GM18951 (cell line): ENCODE measurements around the gene AOX1.
"Not testable (repeated sequence)": the region's sequence is repeated elsewhere in the genome, so short reads cannot be mapped to it uniquely, and the experiment has no call there.

Experiments used
- POLR2A ChIP-seq: IDR thresholded peaks from 4 replicates; pipeline ENCODE4 v1.6.1; 2011; ENCODE audit warnings: mild to moderate bottlenecking; ENCODE audit not compliant: insufficient read length, insufficient read depth; ENCODE audit errors: extremely low read depth
- in situ Hi-C: fragments of 300-500 bp; cut with MboI; formaldehyde crosslinking; loops from one replicate; pipeline ENCODE4 v1.12.0; 2022; ENCODE audit warnings: low sequenced_read_pairs, mixed read lengths, inconsistent platforms; ENCODE audit not compliant: unreplicated experiment

Gene AOX1

GRCh38 chr2:200673191-200673590 is 87.4 kb downstream of the AOX1 start:
- in situ Hi-C loops = no loop called here

DNA sequence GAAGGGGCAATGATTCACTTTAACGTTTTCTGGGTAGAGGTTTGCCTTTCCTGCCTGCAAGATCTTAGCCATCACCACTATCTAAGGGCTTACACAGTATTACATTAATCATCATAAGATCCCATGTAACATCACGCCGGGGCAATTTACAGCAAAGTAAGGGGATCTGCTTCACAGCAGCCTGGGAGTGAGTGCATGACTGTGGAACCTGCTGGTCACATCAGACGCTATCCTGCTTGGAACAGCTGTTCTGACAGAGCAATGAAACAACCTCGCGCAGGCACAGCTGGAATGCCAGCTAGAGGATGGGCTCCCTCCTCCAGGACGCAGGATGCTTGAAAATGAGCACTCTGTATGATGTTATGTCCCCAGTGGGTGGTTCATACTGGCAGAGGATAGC is 89.0 kb downstream of the AOX1 start:
- in situ Hi-C loops = no loop called here
- no peak for TF ChIP-seq POLR2A

More at GRCh38 chr2:200673191-200673590, 87.4 kb downstream of the AOX1 start:
- no peak for TF ChIP-seq POLR2A

DNA sequence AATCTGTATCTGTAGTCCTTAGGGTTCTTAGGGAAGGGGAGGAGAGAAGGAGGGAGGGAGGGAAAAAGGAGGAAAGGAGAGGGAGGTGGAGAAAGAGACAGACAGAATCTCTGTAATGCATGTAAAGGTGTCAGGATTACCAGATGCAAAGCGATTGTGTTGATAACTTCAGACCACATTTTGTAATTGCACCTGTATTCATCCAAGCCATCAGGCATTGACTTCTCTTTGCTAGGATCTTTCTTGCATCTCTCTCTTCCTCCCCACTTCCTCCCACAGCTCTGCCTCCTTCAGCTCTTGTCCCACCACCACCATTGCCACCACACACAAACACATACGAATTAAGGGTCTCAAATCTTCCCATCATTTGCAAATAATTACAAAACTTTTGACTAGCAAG is 91.4 kb downstream of the AOX1 start:
- in situ Hi-C loops = no loop called here
- no peak for TF ChIP-seq POLR2A

DNA sequence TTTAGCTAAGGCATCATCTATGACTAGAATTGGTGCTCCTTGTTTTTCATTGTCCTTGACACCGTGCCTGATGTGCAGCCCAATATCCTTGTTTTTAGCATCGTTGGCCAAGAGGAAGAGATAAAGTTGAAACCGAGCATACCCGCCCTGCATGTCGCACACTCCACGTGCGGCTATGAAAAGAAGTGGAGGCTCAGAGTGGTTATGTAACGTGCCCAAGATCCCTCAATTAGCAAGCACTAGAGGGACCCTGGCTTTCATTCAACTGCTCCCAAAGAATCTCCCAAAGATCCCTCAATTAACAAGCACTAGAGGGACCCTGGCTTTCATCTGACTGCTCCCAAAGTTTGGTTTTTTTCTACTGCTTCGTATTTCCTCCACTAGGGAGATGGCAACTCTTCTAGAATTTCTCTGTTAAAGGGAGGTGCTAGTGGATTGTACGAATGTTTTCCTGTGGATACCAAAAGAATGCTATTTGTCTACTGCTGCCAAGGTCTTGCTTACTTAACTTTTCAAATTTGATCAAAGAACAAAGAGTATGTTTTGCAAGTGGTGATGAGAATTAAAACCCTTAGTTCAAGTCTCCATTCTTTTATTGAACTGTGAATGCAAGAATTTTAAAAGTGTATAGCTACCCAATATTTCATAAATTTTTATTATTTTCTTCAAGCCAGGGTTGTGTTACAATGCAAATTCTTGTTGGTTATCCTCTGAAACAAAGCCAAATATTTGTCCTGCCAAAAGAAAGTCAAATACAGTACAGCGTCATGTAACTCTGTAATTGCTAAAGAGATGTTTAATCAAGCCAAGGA is 92.1 kb downstream of the AOX1 start:
- in situ Hi-C loops = no loop called here
- no peak for TF ChIP-seq POLR2A

- no peak for TF ChIP-seq POLR2A
- in situ Hi-C loops = no loop called here
Observed at GRCh38 chr2:200679127-200679526, 93.3 kb downstream of the AOX1 start.

DNA sequence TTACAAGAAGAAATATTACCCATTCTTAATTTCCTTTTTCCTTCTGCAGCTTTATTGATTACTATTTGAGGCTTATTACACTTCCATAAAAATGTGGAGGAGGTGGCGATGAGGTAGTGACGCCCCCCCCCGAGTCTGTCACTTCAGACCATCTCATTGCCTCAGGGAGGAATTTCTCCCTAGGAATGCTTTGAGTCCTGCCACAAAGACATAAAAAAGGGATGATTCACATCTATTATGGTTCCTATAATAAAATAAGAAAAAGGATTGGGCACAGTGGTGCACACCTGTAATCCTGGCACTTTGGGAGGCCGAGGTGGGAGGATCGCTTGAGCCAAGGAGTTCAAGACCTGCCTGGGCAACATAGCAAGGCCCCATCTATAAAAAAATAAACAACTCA is 93.7 kb downstream of the AOX1 start:
- no peak for TF ChIP-seq POLR2A
- in situ Hi-C loops = no loop called here

- TF ChIP-seq POLR2A = no peak
- in situ Hi-C loops = no loop called here
Observed at GRCh38 chr2:200681697-200682096, 95.9 kb downstream of the AOX1 start.

DNA sequence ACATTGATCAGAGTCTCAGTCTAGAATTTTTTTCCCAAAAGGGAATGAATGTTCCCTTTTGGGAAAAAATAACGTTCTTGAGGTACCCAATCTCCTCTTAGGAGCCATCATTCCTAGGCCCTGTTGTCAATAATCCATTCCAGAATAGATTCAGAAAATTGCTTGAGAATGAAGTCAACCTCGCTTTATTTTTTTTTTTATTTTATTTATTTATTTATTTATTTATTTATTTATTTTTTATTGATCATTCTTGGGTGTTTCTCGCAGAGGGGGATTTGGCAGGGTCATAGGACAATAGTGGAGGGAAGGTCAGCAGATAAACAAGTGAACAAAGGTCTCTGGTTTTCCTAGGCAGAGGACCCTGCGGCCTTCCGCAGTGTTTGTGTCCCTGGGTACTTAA is 96.6 kb downstream of the AOX1 start:
- in situ Hi-C loops = not testable (repeated sequence)

DNA sequence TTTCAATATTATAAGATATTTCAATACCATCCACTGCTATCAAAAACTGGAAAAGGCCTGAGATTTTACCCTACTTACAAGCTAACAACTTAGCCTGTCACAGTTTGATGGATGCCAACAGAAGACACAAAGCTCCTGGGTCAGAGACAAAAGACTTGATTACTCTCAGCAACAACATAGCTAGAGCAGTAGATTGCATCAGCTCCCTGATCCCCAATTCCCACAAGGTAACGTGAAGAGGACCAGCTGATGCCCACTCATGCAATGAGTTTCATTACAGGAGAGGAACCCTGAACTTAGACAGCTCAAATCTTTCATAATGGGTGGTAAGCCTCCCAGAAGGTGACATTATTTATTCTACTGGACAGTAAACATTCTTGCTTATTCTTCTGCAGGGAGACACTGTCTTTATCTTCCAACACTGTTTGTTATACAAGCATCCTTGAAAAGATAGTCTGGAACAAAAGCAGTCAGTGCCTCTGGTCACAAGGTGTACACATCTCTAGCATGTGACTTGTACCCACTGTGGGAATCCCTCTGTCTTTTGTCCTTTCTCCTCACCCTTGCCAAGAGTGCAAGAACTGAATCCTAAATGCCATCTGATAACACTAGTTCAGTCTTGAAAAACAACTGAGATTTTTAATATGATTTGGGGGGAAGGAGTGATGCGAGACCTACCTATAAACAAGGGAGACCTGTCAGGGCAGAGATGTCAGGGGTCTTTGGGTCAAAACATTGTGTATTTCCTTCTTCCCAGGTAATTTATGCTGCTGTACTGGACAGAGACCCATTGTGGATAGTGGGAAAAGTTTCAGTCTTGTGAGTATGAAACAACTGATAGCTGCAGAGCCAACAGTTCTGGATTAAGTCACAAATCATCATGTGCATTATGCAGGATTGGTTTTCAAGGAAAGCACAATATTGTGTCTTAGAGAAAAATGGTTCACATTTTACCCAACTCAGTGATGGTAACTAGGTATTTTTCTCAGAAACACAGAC is 102.4 kb downstream of the AOX1 start:
- in situ Hi-C loops = no loop called here
- TF ChIP-seq POLR2A = no peak

GRCh38 chr2:200689115-200689514 is 103.3 kb downstream of the AOX1 start:
- in situ Hi-C loops = no loop called here
- no peak for TF ChIP-seq POLR2A

DNA sequence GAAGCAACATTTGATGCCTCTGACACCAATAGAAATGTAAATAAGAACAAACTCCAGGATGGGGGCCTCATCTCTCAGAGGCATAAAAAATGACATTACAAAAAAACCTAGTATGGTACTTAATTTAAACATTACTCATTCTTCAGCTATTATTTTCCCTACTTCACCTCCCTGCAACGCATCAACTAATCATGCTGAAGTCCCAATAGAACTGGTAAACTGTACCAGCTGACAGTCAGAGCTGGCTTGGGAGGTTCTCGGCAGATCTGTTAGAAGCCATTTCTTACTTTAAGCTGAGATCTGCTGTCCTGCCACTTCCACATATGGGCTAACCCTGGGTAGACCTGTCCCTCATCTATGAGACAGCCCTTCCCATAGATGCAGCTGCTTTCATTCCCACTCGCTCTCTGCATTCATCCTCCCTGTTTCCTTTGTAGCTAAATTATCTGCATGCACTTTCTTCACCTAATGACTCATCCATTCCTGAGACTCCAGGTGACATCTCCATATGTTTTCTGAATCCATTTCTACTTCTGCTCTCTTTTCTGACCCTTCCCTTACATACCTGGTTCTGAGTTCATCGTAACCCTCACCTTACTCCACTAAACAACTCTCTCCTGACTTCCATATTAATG is 108.1 kb downstream of the AOX1 start:
- in situ Hi-C loops = no loop called here
- TF ChIP-seq POLR2A = no peak

DNA sequence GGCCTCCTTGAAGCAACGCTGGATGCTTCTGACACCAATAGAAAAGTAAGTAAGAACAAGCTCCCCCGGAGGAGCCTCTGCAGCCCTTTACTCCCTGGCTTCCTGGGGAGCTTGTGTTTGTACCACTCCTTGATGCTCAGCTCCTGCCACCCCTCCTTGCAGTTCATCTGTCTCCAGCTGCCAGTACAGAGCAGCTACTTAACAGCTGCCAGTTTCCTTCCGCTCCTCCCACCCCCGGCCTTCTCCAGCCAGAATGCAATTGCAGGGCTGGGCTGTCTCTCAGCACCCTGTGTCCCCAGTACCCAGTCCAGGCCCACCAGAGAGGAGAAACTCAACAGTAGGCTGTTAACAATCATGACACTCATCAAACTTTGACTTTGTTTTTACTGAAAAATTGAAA is 109.4 kb downstream of the AOX1 start:
- no peak for TF ChIP-seq POLR2A
- in situ Hi-C loops = no loop called here

DNA sequence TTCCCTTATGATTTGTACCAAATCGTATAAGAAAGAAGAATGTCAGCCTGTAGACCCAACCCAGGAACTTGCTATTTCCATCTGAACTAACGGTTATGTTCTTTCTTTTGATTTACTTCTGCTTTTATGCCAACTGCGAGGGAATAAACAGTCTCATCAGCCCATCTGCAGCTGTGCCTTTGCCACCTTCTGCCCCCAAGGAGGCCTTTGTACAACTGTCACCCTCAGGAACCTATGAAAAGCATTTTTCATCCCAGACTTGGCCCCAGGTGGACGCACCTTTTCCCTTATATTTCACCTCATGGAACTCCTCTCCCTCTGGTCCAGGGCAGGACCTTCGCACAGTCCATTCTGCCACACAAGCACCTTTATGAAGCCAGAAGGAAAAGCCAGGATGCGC is 109.8 kb downstream of the AOX1 start:
- TF ChIP-seq POLR2A = no peak
- in situ Hi-C loops = no loop called here

- no peak for TF ChIP-seq POLR2A
- in situ Hi-C loops = no loop called here
Observed at GRCh38 chr2:200698217-200698616, 112.4 kb downstream of the AOX1 start.

- in situ Hi-C loops = no loop called here
- no peak for TF ChIP-seq POLR2A
Observed at GRCh38 chr2:200699310-200699709, 113.5 kb downstream of the AOX1 start.
